ENCODE data around the gene TDP1.

- TF ChIP-seq EZH2 (IDR thresholded peaks at IDR 0.05), result no peak
- no peak for TF ChIP-seq CTCF (IDR thresholded peaks at IDR 0.05)
- no peak for TF ChIP-seq EZH2phosphoT487 (IDR thresholded peaks at IDR 0.05)
Measured at GRCh38 chr14:90050271-90050670, 94.5 kb downstream of the TDP1 start.

Data from neural progenitor cell (in vitro differentiated cells).